Esophagus mucosa (tissue), 1 donor: ENCODE results near the gene ASH1L. TPM values are rescaled to one million over a fixed set of nuclear protein-coding genes. Genes with fewer than 3 reads are reported as not detected.
A peak's percentile ranks its signal among the peaks of the same experiment; 100 is the strongest.
"Not testable (repeated sequence)": the region's sequence is repeated elsewhere in the genome, so short reads cannot be mapped to it uniquely, and the experiment has no call there.

Source experiments
- ATAC-seq: fragments of 200-7000 bp; cut with Tn5 transposase; one replicate; pipeline ENCODE4 v1.9.1; 2020
- total RNA-seq: library from RNA; stranded (reverse); gene quantifications from one replicate; pipeline ENCODE4 v1.2.4, GENCODE V29; 2023
- donor health status: DM: yes; HTN: yes; CAD: no.

ASH1L gene
- total RNA-seq, 1 donor from 2014 or later: 25.3 TPM

DNA sequence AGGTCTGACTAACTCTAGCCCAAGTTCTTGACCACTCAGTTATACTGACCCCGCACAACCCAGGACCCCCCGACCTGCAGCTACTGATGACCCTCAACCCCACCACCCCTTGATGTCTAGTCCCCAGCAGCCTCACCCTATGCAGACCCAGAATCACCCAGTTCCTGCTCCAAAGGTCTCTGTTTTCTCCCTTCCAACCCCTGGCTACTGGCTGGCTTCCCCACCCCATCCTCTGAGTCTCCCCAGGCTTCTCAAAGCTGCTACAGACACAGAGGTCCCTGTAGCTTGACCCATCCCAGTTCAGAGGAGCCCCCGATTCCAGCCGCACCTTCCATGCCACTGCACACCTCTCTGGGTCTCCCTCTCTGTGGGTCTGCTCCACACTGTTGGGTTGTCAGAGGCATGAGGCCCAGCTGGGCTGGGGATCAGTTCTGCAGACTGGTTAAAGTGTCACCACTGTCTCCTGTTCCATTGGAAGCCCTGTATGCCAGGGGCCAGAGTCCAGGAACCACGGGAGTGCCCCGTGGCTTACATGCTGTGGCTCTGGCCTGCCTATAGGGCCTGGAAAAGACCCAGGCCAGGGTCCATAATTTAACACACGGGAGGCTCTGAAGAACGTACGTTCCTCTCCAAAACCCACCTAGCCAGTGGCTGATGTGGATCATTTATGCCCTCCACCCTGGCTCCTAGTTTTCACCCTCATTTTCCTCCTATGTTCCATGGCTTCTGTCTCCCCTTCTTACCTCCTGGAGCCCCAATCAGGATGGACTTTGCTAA is 261.9 kb downstream of the ASH1L start:
- no peak for ATAC-seq

- no peak for ATAC-seq
These were observed 262.6 kb downstream of the ASH1L start for GRCh38 chr1:155300024-155300423.

DNA sequence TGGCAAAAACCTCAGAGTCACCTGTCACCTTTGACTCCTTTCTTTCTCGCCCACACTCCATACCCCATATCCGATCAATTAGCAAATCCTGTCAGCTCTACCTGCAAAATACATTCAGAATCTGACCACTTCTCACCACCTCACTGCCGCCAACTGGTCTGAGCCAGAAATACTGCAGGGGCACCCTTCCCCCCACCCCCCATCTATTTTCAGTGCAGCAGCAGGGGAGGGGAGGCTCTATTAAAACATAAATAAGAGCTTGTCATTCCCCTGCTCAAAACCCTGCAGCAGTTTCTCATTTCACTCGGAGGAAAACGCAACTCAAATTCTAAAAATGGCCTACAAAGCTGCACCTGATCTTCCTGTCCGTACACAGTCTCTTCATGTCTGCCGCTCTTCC is 265.2 kb downstream of the ASH1L start:
- no peak for ATAC-seq

- no peak for ATAC-seq
These were observed 265.9 kb downstream of the ASH1L start for GRCh38 chr1:155296661-155297060.

DNA sequence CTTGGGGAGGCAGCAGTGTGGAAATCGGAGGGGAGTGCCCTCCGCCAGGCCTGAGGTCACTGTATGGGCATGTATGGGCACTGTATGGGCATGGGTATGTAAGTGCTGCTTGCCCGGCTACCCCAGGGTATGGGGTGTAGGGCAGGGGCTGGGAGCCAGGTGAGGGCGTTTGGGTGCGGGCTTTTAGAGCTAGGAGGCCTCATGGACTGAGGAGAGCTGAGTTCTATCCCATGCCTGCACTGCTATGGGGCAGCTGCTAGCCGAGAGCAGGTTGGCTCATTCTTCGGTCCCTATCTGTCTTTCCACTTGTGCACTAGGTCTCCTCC is 266.7 kb downstream of the ASH1L start:
- ATAC-seq: peak; percentile 54

DNA sequence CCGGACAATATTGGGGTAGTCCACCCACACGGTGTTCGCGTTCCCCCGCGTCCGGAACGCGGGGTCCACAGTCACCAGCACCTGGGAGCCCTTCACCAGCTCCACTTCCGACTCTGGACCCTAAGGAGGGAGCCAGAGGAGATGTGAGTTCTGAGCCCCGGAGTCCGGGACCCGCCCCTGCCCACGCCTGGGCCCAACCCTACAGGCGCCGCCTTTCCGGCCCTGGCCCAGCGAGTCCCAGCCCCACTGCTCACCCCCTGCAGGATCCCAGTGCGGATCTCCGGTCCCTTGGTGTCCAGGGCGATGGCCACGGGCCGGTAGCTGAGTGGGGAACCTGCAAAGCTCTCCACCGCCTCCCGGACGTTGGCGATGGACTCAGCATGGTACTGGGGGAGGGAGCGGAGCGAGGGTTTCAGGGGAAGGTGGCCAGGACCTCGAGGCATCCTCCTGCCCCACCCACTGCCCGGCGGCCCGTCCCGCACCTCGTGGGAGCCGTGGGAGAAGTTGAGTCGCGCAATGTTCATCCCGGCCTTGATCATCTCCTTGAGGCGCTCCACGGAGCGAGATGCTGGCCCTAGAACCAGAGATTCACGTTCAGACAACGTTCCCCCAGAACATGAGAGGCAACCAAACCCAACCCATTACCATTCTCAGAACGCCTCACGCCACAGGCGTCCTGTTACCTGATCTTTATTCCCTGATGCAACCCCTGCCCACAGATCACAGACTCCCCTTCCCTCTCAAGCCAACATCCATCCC is 267.2 kb downstream of the ASH1L start:
- peak; percentile 68 for ATAC-seq

DNA sequence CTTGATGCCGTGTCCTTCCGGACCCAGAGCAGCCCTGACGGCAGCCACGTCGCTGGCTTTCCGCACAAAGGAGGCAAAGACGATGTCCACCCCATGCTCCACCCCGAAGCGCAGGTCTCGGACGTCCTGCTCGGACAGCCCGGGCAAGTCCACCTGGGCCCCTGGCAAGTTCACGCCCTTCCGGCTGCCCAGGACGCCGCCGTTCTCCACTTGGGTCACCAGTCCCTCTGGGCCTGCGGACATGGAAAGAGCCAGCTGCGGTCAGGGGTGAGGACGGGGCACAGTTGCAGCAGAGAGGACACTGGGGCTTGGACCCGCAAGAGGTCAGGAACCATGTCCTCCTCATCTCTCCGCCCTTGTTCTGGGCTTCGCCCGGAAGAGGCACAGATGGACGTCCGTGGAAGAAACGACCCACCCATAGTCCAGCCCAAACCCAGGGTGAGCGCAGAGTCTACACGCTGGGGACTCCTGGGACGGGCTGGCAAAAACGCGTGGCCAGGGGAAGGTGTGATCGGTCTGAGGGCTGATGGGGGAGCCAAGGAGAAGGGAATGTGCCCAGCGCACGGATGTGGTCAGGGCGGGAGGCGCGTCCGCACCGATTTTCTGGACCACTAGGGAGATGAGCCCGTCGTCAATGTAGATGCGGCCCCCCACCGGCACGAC is 268.0 kb downstream of the ASH1L start:
- ATAC-seq: peak; percentile 21

DNA sequence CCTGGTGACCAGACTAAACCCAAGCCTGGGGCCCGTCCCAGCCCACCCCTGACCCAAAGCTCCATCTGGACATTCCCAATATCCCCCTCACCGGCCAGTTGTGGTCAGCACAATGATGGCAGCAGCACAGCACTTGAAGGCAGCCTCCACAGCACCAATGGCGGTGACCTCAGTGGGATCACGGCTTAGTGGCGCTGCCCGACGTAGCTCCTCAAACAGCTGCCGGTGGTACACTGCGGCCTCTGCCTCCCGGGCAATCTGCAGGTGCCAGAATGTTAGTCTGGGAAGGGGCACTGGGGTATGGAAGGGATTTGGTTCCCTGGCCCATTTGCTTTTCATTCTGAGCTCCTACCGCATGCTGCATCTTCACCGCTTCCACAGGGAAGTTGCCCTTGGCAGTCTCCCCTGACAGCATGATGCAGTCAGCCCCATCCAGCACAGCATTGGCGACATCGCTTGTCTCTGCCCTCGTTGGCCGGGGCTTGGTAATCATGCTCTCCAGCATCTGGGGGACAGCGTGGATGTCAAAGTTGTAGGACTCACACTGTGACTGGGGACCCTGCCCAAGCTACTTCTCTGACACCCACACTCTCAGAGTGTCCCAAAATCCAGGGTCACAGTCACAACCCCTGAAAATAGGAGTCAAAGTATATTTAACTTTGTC is 269.4 kb downstream of the ASH1L start:
- ATAC-seq: no peak

- not testable (repeated sequence) for ATAC-seq
These were observed 271.6 kb downstream of the ASH1L start for GRCh38 chr1:155291006-155291405.

DNA sequence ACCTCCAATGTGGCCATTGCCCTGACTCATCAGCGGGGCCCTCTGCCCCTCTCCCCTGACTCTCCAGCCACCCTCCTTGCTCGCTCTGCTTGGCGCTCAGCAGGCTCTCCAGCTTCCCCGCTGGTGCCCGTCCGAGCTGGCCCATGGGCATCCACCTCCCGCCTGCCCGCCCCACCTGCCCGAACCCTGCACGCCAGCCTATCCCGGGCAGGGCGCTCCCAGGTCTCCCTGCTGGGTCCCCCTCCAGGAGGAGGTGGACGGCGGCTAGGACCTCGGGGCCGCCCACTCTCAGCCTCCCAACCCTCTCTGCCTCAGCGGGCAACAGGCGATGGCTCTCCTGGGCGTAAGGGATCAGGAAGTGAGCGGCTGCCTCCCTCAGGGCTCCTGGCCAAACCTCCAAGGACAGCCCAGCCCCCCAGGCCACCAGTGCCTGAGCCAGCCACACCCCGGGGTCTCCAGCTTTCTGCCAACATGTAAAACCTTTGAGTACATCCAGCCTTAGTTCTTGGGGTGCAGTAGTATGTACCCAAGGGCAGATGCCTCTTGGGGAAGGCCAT is 274.5 kb downstream of the ASH1L start:
- ATAC-seq: no peak

DNA sequence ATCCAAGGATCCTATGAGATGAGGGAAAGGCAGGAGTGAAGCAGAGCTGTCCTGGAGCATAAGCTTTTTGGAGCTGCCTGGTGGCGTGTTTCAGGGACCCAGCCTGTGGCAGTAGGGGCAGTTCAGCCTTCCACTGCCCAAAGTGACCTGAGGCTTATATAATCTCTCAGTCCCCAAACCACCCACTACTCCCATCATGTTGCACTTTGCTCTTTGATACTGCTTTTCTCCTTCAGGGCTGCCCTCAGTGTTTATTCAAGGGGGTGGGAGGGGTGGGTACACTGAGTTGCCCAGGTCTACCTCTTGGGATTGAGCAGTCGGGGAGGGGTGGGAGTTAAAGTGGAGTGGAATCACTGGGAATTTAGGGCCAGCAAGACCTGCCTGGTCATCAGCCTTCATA is 276.1 kb downstream of the ASH1L start:
- ATAC-seq: no peak

- ATAC-seq: no peak
These were observed 277.0 kb downstream of the ASH1L start for GRCh38 chr1:155285631-155286044.

Other genes with a start within 250 kb of the ASH1L start
- gene RUSC1, start 241.9 kb downstream of the ASH1L start, total RNA-seq: 40.7 TPM
- 16.7 TPM for gene MSTO1, start 47.4 kb upstream of the ASH1L start, total RNA-seq
- gene YY1AP1, start 126.0 kb upstream of the ASH1L start, total RNA-seq: 40.3 TPM
- 69.7 TPM for gene DAP3, start 126.3 kb upstream of the ASH1L start, total RNA-seq